ENCODE data around the gene DMPK. TPM values are rescaled to one million over a fixed set of nuclear protein-coding genes. Genes with fewer than 3 reads are reported as not detected.

DMPK gene
- 10 to 100 TPM; 52.8 to 88.2 TPM for total RNA-seq

DNA sequence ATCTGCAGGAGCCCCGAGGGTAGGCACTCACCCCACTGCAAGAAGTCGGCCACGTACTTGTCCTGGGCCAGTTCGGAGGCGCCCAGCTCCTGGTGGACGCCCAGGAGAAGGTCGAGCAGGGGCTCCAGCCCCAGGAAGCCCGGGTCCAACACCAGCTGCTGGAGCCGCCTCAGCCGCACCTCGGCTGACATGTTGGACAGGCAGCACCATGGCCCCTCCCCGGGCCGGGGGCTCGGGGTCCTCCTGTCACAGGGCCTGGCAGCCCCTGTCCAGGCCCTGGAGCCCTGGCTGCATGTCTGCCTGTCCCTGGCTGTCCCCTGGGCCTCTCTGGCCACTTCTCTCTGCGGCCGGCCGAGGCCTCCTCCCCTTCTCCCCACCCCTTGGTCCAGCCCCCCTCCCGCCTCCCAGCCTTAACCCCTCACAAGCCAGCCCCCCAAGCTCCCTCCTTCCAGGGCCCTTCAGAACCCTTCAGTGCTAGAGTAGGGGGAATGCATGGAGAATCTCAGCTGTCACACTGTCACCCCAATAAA lies at the start of gene DMPK:
Gene DMPK, minus strand, starts transcription at position 329 of the 530 bp plus-strand sequence. Its CDS starts 138 bp downstream, at position 191.
- Histone ChIP-seq H3K27me3 (replicated peaks; ENCODE audit: insufficient read depth) (no peaks in the 10 kb centered on the region), H3K27ac (peak within 1 kb of the TSS; percentile 82 to 89), H3K9me3 (no peaks in the 10 kb centered on the region), H3K4me1 (replicated peaks) (peaks cover 18% of the 10 kb centered on the region), H3K4me3 (peak within 1 kb of the TSS; percentile 30 to 48), H3K36me3 (peaks cover 0 to 14% of the 10 kb centered on the region in 2 donors)
- 16% methylated on average over 14 of the region's 18 CpGs for WGBS
- TF ChIP-seq POLR2AphosphoS5 (IDR thresholded peaks at IDR 0.05) = no peak
- peak; percentile 19 for TF ChIP-seq POLR2A (IDR thresholded peaks at IDR 0.05)
- DNase-seq (ENCODE audit: low spot score) = no peak
- intact Hi-C loops (cut with DNase I) = no loop called here

GRCh38 chr19:45828945-45829344 lies 46.7 kb upstream of the DMPK start:
- peaks cover 13 to 34% of the 10 kb centered on the region in 2 donors for H3K36me3 ChIP-seq
- peaks cover 9% of the 10 kb centered on the region for H3K4me1 ChIP-seq (replicated peaks)
- TF ChIP-seq POLR2A (IDR thresholded peaks at IDR 0.05) (no peak), POLR2AphosphoS5 (IDR thresholded peaks at IDR 0.05) (no peak)
- TF ChIP-seq, protein P1, sequence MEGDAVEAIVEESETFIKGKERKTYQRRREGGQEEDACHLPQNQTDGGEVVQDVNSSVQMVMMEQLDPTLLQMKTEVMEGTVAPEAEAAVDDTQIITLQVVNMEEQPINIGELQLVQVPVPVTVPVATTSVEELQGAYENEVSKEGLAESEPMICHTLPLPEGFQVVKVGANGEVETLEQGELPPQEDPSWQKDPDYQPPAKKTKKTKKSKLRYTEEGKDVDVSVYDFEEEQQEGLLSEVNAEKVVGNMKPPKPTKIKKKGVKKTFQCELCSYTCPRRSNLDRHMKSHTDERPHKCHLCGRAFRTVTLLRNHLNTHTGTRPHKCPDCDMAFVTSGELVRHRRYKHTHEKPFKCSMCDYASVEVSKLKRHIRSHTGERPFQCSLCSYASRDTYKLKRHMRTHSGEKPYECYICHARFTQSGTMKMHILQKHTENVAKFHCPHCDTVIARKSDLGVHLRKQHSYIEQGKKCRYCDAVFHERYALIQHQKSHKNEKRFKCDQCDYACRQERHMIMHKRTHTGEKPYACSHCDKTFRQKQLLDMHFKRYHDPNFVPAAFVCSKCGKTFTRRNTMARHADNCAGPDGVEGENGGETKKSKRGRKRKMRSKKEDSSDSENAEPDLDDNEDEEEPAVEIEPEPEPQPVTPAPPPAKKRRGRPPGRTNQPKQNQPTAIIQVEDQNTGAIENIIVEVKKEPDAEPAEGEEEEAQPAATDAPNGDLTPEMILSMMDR (IDR thresholded peaks at IDR 0.05) = no peak
- DNase-seq (ENCODE audit: low spot score) = no peak
- H3K27me3 ChIP-seq (replicated peaks; ENCODE audit: insufficient read depth) = no peaks in the 10 kb centered on the region
- intact Hi-C loops (cut with DNase I) = no loop called here
- no peaks in the 10 kb centered on the region for H3K9me3 ChIP-seq
- no peak overlapping the region for H3K27ac ChIP-seq
- WGBS = 95% methylated on average over 16 of the region's 16 CpGs
- H3K4me3 ChIP-seq = no peak overlapping the region

- WGBS = 81% methylated on average over 9 of the region's 9 CpGs
- TF ChIP-seq POLR2AphosphoS5 (IDR thresholded peaks at IDR 0.05) (no peak), POLR2A (IDR thresholded peaks at IDR 0.05) (no peak)
- TF ChIP-seq, protein P1 (IDR thresholded peaks at IDR 0.05) = no peak
- H3K27ac ChIP-seq = no peak overlapping the region
- no peaks in the 10 kb centered on the region for H3K9me3 ChIP-seq
- no peak overlapping the region for H3K4me3 ChIP-seq
- H3K4me1 ChIP-seq (replicated peaks) = peaks cover 9% of the 10 kb centered on the region
- H3K36me3 ChIP-seq = peaks cover 13 to 34% of the 10 kb centered on the region in 2 donors
- H3K27me3 ChIP-seq (replicated peaks; ENCODE audit: insufficient read depth) = no peaks in the 10 kb centered on the region
- intact Hi-C loops (cut with DNase I) = no loop called here
- no peak for DNase-seq (ENCODE audit: low spot score)
Measured at GRCh38 chr19:45828523-45828922, 46.2 kb upstream of the DMPK start.

GRCh38 chr19:45827459-45828093 lies 45.3 kb upstream of the DMPK start:
- no peaks in the 10 kb centered on the region for H3K9me3 ChIP-seq
- H3K36me3 ChIP-seq = peaks cover 17 to 34% of the 10 kb centered on the region in 2 donors
- H3K27ac ChIP-seq = no peak overlapping the region
- intact Hi-C loops (cut with DNase I) = no loop called here
- H3K4me1 ChIP-seq (replicated peaks) = peaks cover 9% of the 10 kb centered on the region
- no peak overlapping the region for H3K4me3 ChIP-seq
- no peak for DNase-seq (ENCODE audit: low spot score)
- TF ChIP-seq POLR2A (IDR thresholded peaks at IDR 0.05) = no peak
- TF ChIP-seq POLR2AphosphoS5 (IDR thresholded peaks at IDR 0.05) = no peak
- TF ChIP-seq, protein P1 (IDR thresholded peaks at IDR 0.05) = no peak
- H3K27me3 ChIP-seq (replicated peaks; ENCODE audit: insufficient read depth) = no peaks in the 10 kb centered on the region
- 93% methylated on average over 14 of the region's 16 CpGs for WGBS

DNA sequence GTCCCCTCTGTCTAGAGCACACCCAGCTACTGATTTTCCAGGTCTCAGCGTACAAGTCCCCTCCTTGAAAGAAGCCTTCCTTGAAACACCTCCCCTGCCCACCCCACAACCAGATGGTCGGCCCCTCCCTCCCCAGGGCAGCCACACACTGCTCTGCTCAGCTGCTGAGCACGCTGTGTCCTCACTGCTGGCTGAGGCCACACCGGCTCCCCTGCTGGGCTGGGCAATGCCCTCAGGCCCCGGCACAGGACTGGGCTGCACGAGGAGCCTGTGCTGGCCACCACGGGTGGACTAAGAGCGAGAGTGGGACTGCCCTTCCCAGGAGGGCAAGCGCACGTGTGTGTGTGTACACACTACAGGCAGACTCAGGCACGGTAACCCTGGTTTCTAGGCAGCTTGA lies 44.6 kb upstream of the DMPK start:
- TF ChIP-seq POLR2A (IDR thresholded peaks at IDR 0.05) = no peak
- no peak for TF ChIP-seq POLR2AphosphoS5 (IDR thresholded peaks at IDR 0.05)
- no peak overlapping the region for H3K27ac ChIP-seq
- H3K4me3 ChIP-seq = no peak overlapping the region
- DNase-seq (ENCODE audit: low spot score) = no peak
- intact Hi-C loops (cut with DNase I) = no loop called here
- no peaks in the 10 kb centered on the region for H3K27me3 ChIP-seq (replicated peaks; ENCODE audit: insufficient read depth)
- H3K36me3 ChIP-seq = peaks cover 19 to 34% of the 10 kb centered on the region in 2 donors
- no peaks in the 10 kb centered on the region for H3K9me3 ChIP-seq
- H3K4me1 ChIP-seq (replicated peaks) = peaks cover 9% of the 10 kb centered on the region
- 75% methylated on average over 11 of the region's 11 CpGs for WGBS
